ENCODE measurements around the gene SMURF2. TPM values are rescaled to one million over a fixed set of nuclear protein-coding genes. Genes with fewer than 3 reads are reported as not detected.
"Not testable (repeated sequence)": the region's sequence is repeated elsewhere in the genome, so short reads cannot be mapped to it uniquely, and the experiment has no call there.

The SMURF2 gene
- total RNA-seq, 1 donor from 2014 or later: 7.5 TPM

- ATAC-seq: no peak
Observed at GRCh38 chr17:64596439-64596838, 65.7 kb downstream of the SMURF2 start.

DNA sequence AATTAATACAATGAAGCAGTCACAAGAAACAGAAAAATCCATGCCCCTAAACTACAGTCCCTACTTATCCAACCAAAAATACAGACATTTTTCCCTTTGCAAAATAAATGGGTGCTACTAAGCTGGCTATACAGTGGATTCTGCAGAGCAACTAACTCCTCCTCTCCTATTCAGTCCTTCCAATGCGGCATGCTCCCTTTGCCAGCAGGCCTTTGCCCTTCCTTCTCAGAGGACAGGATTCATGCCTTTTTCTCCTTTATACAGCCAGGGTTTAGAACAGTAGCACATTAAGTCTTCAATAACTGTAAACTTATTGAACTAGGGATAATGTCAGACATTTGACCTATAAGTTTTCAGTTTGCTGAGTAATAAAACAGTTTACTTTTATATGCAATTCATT lies 70.2 kb downstream of the SMURF2 start:
- ATAC-seq: no peak

- no peak for ATAC-seq
Observed at GRCh38 chr17:64585146-64585545, 77.0 kb downstream of the SMURF2 start.

GRCh38 chr17:64583038-64583437 lies 79.1 kb downstream of the SMURF2 start:
- ATAC-seq: no peak

DNA sequence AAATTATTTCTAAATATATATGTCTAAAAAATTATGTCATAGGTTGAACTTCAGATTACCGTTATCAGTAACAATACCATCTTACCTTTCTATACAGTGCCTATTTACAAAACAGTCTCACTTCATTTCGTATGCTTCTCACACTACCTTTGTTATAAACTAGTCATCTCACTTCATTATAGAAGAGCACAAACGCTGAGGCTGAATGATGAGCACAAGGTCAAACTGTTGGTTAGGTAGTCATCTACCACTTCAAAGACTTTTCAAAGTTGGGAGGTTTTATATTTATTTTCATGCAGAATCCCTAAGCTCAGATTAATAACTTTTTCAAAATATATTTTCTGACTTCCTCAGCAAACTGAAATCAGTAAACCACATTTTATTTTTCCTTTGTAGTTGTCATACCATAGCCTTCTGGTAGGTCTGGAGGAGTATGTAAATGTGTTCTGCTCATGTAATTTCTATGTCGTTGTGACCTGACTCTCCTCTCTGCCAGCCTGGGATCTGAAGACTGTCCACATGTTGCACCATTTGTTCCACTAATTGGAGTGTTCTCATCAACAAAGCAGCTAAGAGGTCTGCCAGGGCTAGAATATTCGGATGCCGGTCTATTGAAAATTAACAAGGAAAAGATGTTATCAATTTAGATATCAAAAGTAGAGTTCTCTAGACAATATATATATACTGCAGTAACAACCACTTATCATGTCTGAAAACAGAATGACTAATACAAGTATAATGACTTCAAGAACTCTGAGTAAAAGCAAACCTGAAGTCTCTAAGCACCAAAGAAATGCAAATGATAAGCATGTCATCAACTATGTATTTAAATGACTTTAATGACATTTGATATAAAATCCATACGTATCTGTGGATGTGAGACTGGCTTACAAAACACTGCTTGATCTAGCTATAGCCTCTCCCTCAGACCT lies 81.5 kb downstream of the SMURF2 start:
- ATAC-seq: no peak

DNA sequence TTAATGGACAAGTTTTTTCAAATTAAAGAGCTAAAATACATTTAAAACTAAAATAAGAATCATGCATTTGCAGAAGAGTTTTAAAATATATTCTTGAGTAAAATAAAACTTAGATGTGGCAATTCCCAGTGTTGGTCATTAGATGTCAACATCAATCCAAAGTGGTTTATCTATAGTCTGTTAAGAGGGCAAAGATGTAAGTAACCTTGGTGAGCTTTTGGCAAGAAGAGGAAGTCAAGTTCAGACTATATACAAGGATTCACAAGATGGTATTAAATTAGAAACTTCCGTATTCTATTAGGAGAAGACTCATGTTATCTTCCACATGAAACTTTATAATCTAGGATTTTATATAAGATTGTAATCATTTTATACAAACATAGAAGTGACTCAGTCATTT lies 82.2 kb downstream of the SMURF2 start:
- no peak for ATAC-seq

GRCh38 chr17:64577025-64577424 lies 85.1 kb downstream of the SMURF2 start:
- ATAC-seq: not testable (repeated sequence)

DNA sequence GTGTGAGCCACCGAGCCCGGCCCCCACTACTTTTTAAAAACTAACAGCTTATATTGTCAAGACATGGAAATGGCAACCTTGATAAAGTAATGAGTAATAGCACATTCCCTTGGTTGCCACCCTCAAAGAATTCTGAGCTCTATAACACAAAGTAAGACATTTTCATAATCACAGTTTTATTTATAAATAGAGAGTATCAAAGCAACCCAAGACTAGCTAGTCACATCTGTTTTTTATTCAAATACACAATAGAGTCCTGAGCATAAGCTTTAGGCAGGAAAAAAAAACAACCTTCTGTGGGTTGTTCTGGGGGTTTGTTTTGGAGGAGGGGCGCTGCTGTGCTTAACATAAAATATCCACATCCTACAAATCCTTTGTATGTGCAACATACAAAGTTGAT lies 86.7 kb downstream of the SMURF2 start:
- no peak for ATAC-seq

GRCh38 chr17:64574646-64575045 lies 87.5 kb downstream of the SMURF2 start:
- no peak for ATAC-seq

DNA sequence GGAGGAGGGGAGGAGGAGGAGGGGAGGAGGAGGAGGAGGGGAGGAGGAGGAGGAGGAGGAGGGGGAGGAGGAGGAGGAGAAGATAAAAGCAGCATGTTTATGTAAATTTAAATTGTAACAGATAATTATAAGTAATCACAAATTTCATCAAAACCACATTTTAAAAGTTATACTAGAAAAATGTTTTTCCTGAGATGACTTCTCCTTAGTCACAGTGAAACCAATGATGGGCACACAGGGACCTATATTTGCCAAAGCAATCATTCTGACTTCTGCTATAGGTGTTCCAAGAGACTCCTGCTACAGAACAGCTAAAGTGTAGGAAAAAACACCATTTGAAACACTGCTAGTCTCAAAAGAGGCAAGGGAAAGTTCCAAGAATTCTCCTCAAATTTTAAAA lies 88.9 kb downstream of the SMURF2 start:
- ATAC-seq: no peak

DNA sequence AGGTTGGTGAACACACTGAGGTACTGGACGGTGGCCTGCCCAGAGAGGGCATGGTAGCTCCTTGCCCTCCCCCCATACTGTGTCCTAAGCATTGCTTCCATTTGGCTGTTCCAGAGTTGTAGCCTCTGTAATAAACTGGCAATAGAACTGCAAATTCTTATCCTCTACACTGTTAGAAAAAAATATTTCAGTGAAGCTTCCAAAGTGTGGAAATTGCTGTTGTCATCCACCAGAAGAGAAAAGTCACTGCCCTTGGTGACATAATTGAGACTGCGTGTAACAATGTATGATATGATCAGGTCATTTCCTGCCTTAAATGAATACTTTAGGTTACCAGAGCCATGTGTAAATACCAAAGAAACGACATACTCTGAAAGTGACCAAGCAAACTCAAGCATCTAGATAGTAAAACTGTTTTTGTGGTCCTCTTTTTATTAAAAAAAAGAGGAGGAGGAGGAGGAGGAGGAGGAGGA lies 89.4 kb downstream of the SMURF2 start:
- no peak for ATAC-seq

- no peak for ATAC-seq
Observed at GRCh38 chr17:64571746-64572145, 90.4 kb downstream of the SMURF2 start.

- ATAC-seq: no peak
Observed at GRCh38 chr17:64565563-64565962, 96.5 kb downstream of the SMURF2 start.

GRCh38 chr17:64564098-64564497 lies 98.0 kb downstream of the SMURF2 start:
- no peak for ATAC-seq

DNA sequence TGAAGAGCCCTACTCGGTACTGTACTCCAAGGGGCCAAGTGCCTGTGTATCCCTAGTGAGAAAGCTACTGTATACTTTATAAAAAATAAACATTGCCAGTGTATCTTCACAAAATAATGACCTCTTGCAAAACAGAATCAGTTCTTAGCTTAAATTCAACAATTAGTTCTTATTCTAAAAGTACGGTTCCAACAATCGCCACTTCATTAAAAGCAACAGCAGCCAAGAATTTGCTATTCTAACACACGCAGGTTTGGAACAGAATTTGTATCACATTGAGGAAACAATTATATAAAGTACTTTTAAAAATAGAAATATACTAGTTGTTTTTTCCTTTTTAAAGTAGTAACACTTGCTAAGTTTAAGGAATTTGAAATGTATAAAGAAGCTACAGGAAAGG lies 106.8 kb downstream of the SMURF2 start:
- ATAC-seq: no peak

DNA sequence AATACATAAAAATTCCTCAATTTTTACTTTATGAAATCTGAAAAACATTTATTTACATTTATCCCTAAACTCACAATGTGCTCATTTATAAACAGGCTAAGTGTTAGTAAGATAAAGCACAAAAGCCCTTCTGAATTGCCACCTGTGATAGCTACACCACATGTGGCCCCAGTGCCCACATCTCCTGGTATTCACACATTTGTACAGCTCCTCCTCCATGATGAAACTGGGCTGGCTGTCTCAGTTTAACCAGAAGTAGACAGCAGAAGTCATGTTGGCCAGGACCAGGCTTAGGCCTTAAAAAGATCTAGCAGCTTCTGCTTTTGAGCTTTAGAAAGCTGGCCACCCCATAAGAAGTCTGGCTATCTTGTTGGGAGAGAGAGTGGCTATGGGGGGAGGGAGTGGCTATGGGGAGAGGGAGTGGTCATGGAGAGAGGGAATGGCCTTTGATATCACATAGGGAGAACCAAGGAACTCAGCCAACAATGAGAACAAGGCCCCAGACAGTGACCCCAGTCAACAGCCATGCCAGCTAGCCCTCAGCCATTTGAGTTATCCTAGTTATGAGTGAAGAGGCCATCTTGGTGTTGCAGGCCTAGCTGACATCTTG lies 108.0 kb downstream of the SMURF2 start:
- no peak for ATAC-seq

- no peak for ATAC-seq
Observed at GRCh38 chr17:64551461-64551860, 110.6 kb downstream of the SMURF2 start.

- ATAC-seq: no peak
Observed at GRCh38 chr17:64547319-64547718, 114.8 kb downstream of the SMURF2 start.

- ATAC-seq: no peak
Observed at GRCh38 chr17:64546716-64547115, 115.4 kb downstream of the SMURF2 start.

DNA sequence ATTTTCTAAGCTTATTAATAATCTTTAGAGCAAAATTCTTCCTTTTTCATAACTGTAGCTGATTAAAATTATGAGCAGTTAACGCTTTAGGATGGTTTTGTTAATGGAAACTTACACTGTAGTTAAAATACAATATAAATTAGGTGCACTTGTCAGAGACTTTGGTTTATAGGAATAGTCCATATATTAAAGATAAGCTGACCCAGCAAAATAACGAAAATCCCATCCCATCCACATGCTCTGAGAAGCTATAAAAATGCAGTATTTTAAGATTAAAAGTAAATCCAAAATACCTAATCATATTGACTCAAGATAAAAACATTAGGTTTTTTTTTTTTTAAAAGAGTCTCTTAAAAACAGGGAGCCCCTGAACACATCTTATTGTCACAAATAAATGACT lies 117.4 kb downstream of the SMURF2 start:
- ATAC-seq: no peak

GRCh38 chr17:64540118-64540776 lies 121.9 kb downstream of the SMURF2 start:
- ATAC-seq: peak; percentile 50

DNA sequence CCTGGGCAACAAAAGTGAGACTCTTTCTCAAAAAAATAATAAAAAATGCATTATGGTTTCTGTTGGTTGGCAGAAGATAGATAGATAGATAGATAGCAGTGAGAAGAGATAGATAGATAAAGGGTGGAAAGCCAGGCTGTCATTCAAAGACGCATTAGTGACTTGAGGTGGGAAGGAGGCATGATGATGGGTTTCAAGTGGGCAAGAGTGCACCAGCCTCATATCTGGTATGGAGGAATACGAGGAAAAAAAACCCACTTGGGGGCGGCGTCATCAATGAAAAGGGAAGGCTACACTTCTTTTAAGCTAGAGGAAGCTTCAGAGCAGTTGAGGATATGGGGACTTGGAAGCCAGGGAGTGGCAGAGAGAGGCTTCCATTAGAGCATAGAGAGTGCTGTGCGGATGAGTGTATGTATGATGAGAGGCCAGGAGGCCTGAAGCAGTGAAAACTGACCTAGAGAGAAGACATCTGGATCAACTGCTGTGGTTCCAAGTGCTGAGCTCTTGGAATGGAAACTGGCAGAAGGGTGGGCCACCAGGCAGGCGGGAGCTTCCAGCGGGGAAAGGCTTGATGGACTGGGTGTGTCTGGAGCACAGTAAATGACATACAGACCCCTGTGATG lies 123.5 kb downstream of the SMURF2 start:
- ATAC-seq: no peak

DNA sequence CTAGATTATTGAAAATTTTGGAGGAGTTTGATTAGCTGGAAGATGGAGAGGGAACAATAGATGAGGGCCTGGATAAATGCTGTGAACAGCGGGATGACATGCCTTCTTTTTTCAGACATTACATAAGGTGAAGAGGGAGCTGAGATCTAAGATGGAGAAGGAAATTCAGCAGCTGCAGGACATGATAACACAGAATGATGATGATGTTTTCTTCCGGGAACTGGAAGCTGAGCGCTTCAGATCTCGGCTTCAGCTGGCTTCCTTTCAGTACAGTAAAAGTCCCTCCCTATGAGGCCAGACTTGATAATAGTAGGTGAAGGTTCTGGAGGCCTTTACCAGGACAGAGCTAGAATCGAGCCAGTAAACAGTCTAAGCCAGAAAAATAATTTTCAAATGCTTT lies 124.6 kb downstream of the SMURF2 start:
- ATAC-seq: no peak

Data from esophagus mucosa (tissue), 1 donor.